ENCODE results near the gene TWIST1.

The TWIST1 gene

GRCh38 chr7:19102884-19103283 lies 14.6 kb downstream of the TWIST1 start:
- in situ Hi-C loops (cut with MboI; ENCODE audit: low pct_unique_long_range_greater_than_20kb, low sequenced_read_pairs, unreplicated experiment): no loop called here
- no peak for DNase-seq (ENCODE audit: low spot score)
- TF ChIP-seq CTCF (IDR thresholded peaks at IDR 0.05; ENCODE audit: extremely low read depth, insufficient read depth, missing control alignments): no peak

- in situ Hi-C loops (cut with MboI; ENCODE audit: low pct_unique_long_range_greater_than_20kb, low sequenced_read_pairs, unreplicated experiment): no loop called here
- TF ChIP-seq CTCF (IDR thresholded peaks at IDR 0.05; ENCODE audit: extremely low read depth, insufficient read depth, missing control alignments): no peak
- DNase-seq (ENCODE audit: low spot score): no peak
Observed at GRCh38 chr7:19101909-19102308, 15.5 kb downstream of the TWIST1 start.

- DNase-seq (ENCODE audit: low spot score): no peak
- TF ChIP-seq CTCF (IDR thresholded peaks at IDR 0.05; ENCODE audit: extremely low read depth, insufficient read depth, missing control alignments): no peak
- in situ Hi-C loops (cut with MboI; ENCODE audit: low pct_unique_long_range_greater_than_20kb, low sequenced_read_pairs, unreplicated experiment): no loop called here
Observed at GRCh38 chr7:19101472-19101871, 16.0 kb downstream of the TWIST1 start.

DNA sequence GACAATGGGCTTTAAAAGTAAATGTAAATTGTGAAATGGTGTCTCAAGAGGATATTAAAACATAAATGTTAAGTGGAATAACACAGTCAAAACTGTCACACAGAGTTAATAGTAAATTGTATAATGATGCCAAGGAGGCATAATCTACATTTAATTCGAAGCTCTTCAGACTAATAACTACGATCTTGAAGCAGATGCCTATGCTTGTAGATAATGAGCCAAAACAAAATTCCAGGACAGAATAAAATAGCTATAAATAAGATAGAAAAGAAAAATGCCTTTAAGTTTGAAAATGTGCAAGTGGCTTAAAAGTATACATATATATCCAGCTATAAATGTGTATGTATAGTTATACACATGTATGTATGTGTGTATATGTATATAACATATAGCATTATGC lies 17.5 kb downstream of the TWIST1 start:
- DNase-seq (ENCODE audit: low spot score): no peak
- in situ Hi-C loops (cut with MboI; ENCODE audit: low pct_unique_long_range_greater_than_20kb, low sequenced_read_pairs, unreplicated experiment): no loop called here
- TF ChIP-seq CTCF (IDR thresholded peaks at IDR 0.05; ENCODE audit: extremely low read depth, insufficient read depth, missing control alignments): no peak

- in situ Hi-C loops (cut with MboI; ENCODE audit: low pct_unique_long_range_greater_than_20kb, low sequenced_read_pairs, unreplicated experiment): no loop called here
- no peak for DNase-seq (ENCODE audit: low spot score)
- TF ChIP-seq CTCF (IDR thresholded peaks at IDR 0.05; ENCODE audit: extremely low read depth, insufficient read depth, missing control alignments): no peak
Observed at GRCh38 chr7:19099194-19099593, 18.2 kb downstream of the TWIST1 start.

DNA sequence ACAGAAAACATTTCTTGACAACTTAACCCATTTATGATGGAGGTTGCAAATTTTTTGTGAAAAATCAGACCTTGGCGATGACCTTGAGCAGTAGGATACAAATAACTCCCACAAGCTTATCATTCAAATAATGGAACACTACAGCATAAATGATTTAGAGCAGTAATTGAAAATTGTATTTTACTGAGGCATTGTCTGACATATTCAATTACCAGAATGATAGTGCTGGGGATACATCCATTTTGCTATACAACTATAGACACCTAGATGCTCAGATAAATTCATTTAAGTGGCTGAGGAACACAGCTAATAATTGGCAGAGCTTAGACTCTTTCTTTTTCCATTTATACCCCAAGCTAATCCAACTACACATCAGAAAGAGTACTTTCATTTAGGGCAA lies 18.9 kb downstream of the TWIST1 start:
- no peak for DNase-seq (ENCODE audit: low spot score)
- in situ Hi-C loops (cut with MboI; ENCODE audit: low pct_unique_long_range_greater_than_20kb, low sequenced_read_pairs, unreplicated experiment): no loop called here
- no peak for TF ChIP-seq CTCF (IDR thresholded peaks at IDR 0.05; ENCODE audit: extremely low read depth, insufficient read depth, missing control alignments)

Measured in GM13977 (cell line).